Measurements from ENCODE around the gene SRL. TPM values are rescaled to one million over a fixed set of nuclear protein-coding genes. Genes with fewer than 3 reads are reported as not detected.

SRL gene
- total RNA-seq, 4 donors from 2014 or later, result 1.2 to 3.4 (median 2.4) TPM

DNA sequence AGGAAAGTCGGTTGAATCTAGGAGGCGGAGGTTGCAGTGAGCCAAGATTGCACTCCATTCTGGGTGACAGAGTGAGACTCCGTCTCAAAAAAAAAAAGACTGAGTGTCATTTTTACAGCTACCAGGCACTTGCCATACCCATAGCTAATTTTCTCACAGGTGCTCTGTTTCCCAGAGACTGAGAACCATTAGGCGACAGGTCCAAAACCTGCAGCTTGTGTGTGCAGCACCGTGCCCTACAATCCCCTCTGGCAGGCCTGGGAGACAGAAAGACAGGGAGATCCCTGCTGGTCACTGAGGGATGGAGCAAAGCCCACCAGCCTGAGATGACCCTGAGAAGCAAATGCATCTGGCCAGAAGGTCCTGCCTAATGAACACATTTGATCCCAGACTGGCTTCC is 28.2 kb upstream of the SRL start:
- no peak for ATAC-seq
- Histone ChIP-seq H3K27me3 (no peaks in the 10 kb centered on the region), H3K9me3 (no peaks in the 10 kb centered on the region), H3K27ac (no peak overlapping the region), H3K4me1 (peaks cover 0 to 31% (median 8%) of the 10 kb centered on the region in 3 donors), H3K36me3 (peaks cover 0 to 3% of the 10 kb centered on the region in 2 donors), H3K4me3 (no peak overlapping the region)
- TF ChIP-seq POLR2A (IDR thresholded peaks at IDR 0.05) (no peak), CTCF (IDR thresholded peaks at IDR 0.05) (no peak), EP300 (IDR thresholded peaks at IDR 0.05) (no peak), POLR2AphosphoS5 (IDR thresholded peaks at IDR 0.05) (no peak)
- 80 to 86% methylated on average over 1 to 4 of the region's 5 CpGs for whole genome bisulfite sequencing, 2 donors (ENCODE audit: low coverage in 1 of 2)

DNA sequence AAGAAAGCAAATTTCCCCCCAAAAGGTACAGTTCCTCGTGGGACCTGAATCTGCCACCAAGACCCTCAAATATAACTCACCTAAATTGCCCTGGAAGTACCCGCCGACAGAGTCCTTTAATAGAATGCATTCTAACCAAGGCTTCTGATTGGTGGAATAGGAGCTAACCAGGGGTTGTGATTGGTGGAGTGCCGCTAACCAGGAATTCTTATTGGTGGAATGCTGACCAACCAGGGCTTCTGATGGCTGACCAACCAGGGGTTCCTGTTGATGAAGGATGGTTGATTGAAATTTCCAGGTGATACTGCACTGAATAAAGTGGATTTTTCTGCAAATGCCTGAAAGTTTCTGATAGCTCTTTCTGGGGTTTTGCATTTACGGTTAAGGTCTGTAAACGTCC is 24.5 kb upstream of the SRL start:
- no peaks in the 10 kb centered on the region for H3K9me3 ChIP-seq
- WGBS, 2 donors (ENCODE audit: low coverage in 1 of 2), result 88 to 93% methylated on average over 3 to 5 of the region's 6 CpGs
- TF ChIP-seq EP300 (IDR thresholded peaks at IDR 0.05) (no peak), POLR2AphosphoS5 (IDR thresholded peaks at IDR 0.05) (no peak), CTCF (IDR thresholded peaks at IDR 0.05) (no peak), POLR2A (IDR thresholded peaks at IDR 0.05) (no peak)
- H3K4me3 ChIP-seq, result no peak overlapping the region
- H3K27ac ChIP-seq, result no peak overlapping the region
- peaks cover 0 to 18% of the 10 kb centered on the region in 2 donors for H3K36me3 ChIP-seq
- H3K27me3 ChIP-seq, result no peaks in the 10 kb centered on the region
- no peak for ATAC-seq
- peaks cover 0 to 40% (median 17%) of the 10 kb centered on the region in 3 donors for H3K4me1 ChIP-seq

DNA sequence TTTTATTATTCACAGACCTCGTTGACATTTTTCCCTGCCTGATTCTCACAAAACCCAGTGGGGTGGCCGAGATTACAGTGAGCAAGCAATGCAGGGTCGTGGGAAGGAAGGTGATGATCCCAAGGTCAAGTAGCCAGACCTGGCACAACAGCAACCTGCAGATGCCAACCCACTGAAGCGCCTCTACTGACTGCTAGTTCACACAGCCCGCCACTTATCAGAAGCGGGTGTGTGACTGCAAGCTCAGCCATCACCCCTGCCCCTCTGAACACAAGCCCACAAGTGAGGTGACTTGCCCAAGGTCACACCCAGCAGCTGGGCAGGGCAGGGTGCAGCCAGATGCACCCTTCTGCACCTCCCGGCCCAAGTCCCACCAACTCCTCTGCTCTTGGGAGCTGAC is 23.8 kb upstream of the SRL start:
- ATAC-seq, result no peak
- Histone ChIP-seq H3K36me3 (peaks cover 0 to 24% of the 10 kb centered on the region in 2 donors), H3K27me3 (no peaks in the 10 kb centered on the region), H3K27ac (no peak overlapping the region), H3K4me3 (no peak overlapping the region), H3K9me3 (no peaks in the 10 kb centered on the region), H3K4me1 (peaks cover 0 to 33% (median 13%) of the 10 kb centered on the region in 3 donors)
- no peak for TF ChIP-seq CTCF (IDR thresholded peaks at IDR 0.05)
- TF ChIP-seq POLR2A (IDR thresholded peaks at IDR 0.05), result no peak
- TF ChIP-seq POLR2AphosphoS5 (IDR thresholded peaks at IDR 0.05), result no peak
- no peak for TF ChIP-seq EP300 (IDR thresholded peaks at IDR 0.05)
- 65 to 68% methylated on average over 3 of the region's 7 CpGs for WGBS, 2 donors (ENCODE audit: low coverage in 1 of 2)

DNA sequence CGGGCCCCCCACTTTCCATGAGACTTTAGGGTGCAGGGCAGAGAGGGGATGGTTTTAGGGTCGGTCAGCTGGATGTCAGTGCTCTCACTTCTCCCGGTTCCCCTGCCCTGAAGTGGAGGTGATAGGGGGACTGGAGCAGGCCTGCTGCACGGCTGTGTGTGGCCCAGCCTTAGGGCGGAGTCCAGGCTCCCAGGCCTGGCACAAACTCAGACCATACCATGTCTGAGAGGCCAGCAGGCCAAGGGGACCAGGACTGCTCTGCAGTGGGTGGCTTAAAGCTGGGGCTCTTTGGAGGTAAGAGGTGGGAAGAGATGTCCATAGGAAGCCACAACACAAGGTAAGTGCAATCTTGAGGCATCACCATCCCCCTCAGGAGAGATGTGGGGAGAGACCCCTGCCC is 22.7 kb upstream of the SRL start:
- TF ChIP-seq CTCF (IDR thresholded peaks at IDR 0.05) (no peak), POLR2AphosphoS5 (IDR thresholded peaks at IDR 0.05) (no peak), EP300 (IDR thresholded peaks at IDR 0.05) (no peak), POLR2A (IDR thresholded peaks at IDR 0.05) (no peak)
- no peak overlapping the region for H3K4me3 ChIP-seq
- H3K4me1 ChIP-seq, result peaks cover 0 to 29% (median 10%) of the 10 kb centered on the region in 3 donors
- peaks cover 0 to 35% of the 10 kb centered on the region in 2 donors for H3K36me3 ChIP-seq
- H3K27ac ChIP-seq, result peak overlapping the region in 1 of 4 donors; percentile 50
- WGBS, 2 donors (ENCODE audit: low coverage in 1 of 2), result 100% methylated on average over 1 of the region's 5 CpGs; no CpG with 5 or more reads in 1 of the 2 donors
- no peaks in the 10 kb centered on the region for H3K27me3 ChIP-seq
- ATAC-seq, result no peak
- no peaks in the 10 kb centered on the region for H3K9me3 ChIP-seq
